Upper lobe of left lung (tissue), 4 donors: Measurements from ENCODE around the gene SENP6.

ENCODE experiments used
- CTCF ChIP-seq, 6 experiments: fragments of 450-650 bp in 4 of 6; fragments of 200-600 bp in 2 of 6; sonication (generic) in 2 of 6; IDR thresholded peaks; one replicate each; pipeline ENCODE4 v1.5.1; 2016 to 2019; ENCODE audit warnings: antibody characterized with exemption in 6 of 6
- EP300 ChIP-seq, 4 donors: sonication (generic); formaldehyde crosslinking; IDR thresholded peaks; one replicate each; pipeline ENCODE4 v1.5.1; 2017; ENCODE audit warnings: antibody characterized with exemption in 4 of 4, control low read depth in 2 of 4

GRCh38 chr6:75604294-75604693 lies 2.6 kb downstream of the SENP6 start:
- TF ChIP-seq EP300 (IDR thresholded peaks at IDR 0.05) (no peak), CTCF (IDR thresholded peaks at IDR 0.05) (no peak)
